ENCODE data around the gene QDPR. TPM values are rescaled to one million over a fixed set of nuclear protein-coding genes. Genes with fewer than 3 reads are reported as not detected.

The QDPR gene
- polyA plus RNA-seq, 2 donors = 5.5 to 16.0 TPM

DNA sequence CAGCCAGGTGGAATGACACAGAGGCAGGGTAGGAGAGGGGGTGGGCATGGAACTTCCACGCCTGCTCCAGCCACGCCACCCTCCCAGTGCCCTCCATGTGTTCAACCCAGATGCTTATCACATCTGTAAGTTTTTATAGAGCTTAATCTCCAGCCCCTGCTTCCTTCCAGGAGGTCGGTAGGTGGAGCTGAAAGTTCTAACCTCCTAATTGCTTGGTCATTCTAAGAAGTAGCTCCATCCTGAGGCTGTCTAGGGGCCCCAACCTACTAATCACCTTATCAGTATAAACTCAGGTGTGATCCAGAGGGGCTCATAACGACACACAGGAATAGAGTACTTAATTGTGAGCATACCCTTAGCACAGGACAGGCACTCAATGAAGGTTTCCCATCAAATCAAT, 18.3 kb downstream of the QDPR start:
- H3K36me3 ChIP-seq (ENCODE audit: control insufficient read depth in 2 of 2, insufficient read depth in 2 of 2, low read length in 1 of 2) = peaks cover 11 to 19% of the 10 kb centered on the region in 2 donors

DNA sequence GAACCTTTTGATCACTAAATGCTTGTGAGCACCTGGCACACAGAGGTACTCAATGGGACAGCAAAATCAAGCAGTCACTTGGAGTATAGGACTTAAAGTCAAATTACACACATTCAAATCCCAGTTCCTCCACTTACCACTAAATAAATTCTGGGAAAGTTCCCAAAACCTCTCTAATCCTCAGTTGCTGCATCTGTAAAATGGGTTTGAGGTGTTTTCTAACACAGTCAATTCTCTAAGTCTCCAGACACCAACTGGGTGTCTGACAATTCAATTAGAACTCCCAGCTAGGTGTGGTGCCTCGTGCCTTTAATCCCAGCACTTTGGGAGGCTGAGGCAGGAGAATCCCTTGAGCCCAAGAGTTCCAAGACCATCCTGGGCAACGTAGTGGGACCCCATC, 19.0 kb downstream of the QDPR start:
- 88 to 93% methylated on average over 2 of the region's 2 CpGs for WGBS, 2 donors
- Histone ChIP-seq H3K4me1 (ENCODE audit: control insufficient read depth in 2 of 2, insufficient read depth in 2 of 2, low read length in 1 of 2) (no peaks in the 10 kb centered on the region), H3K36me3 (ENCODE audit: control insufficient read depth in 2 of 2, insufficient read depth in 2 of 2, low read length in 1 of 2) (peaks cover 12 to 19% of the 10 kb centered on the region in 2 donors), H3K27ac (ENCODE audit: low read depth in 2 of 2, low read length in 1 of 2) (no peak overlapping the region), H3K27me3 (ENCODE audit: control insufficient read depth in 1 of 2, insufficient read depth in 2 of 2, low read length in 2 of 2) (no peaks in the 10 kb centered on the region), H3K9me3 (ENCODE audit: control insufficient read depth in 2 of 2, insufficient read depth in 1 of 2, low read depth in 1 of 2, low read length in 1 of 2) (no peaks in the 10 kb centered on the region), H3K4me3 (ENCODE audit: low read depth in 1 of 2, low read length in 2 of 2) (no peak overlapping the region)

More for the DNA sequence above, 18.3 kb downstream of the QDPR start:
- Histone ChIP-seq H3K9me3 (ENCODE audit: control insufficient read depth in 2 of 2, insufficient read depth in 1 of 2, low read depth in 1 of 2, low read length in 1 of 2) (no peaks in the 10 kb centered on the region), H3K27me3 (ENCODE audit: control insufficient read depth in 1 of 2, insufficient read depth in 2 of 2, low read length in 2 of 2) (no peaks in the 10 kb centered on the region), H3K4me1 (ENCODE audit: control insufficient read depth in 2 of 2, insufficient read depth in 2 of 2, low read length in 1 of 2) (no peaks in the 10 kb centered on the region), H3K4me3 (ENCODE audit: low read depth in 1 of 2, low read length in 2 of 2) (no peak overlapping the region), H3K27ac (ENCODE audit: low read depth in 2 of 2, low read length in 1 of 2) (no peak overlapping the region)
- 82% methylated on average over 4 of the region's 4 CpGs for WGBS, 2 donors

DNA sequence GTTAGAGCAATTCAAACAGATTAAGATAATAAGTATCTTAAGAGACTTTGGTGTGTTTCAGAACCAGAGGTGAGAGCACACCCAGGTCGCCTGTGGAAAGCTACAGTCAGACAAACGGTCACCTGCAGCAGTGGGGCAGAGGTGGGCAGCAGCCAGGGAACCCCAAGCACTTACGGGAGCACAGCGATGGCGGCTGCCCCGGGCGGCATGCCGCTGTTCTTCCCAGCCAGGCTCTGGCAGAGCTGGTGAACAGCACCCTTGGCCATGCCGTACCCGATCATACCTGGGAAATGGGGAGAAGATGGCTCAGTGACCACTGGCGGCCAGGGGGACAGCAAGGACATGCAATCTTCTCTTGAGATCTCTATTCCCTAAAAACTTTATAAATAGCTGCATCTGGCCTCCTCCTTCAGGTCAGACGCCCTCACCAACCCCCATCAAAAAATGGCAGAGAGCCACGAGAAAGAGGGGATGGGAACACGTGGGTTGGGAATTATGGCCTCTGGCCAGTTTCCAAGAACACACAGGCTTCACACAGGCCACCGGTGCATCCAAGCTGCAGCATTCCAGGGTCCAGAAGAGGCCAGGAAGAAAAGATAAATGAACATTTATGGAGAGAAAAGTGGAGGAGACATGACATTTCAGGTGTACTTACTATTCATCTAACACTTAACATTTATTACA, 19.7 kb downstream of the QDPR start:
- H3K27ac ChIP-seq (ENCODE audit: low read depth in 2 of 2, low read length in 1 of 2) = no peak overlapping the region
- 86% methylated on average over 15 of the region's 15 CpGs for WGBS, 2 donors
- no peaks in the 10 kb centered on the region for H3K4me1 ChIP-seq (ENCODE audit: control insufficient read depth in 2 of 2, insufficient read depth in 2 of 2, low read length in 1 of 2)
- peaks cover 12 to 19% of the 10 kb centered on the region in 2 donors for H3K36me3 ChIP-seq (ENCODE audit: control insufficient read depth in 2 of 2, insufficient read depth in 2 of 2, low read length in 1 of 2)
- no peak overlapping the region for H3K4me3 ChIP-seq (ENCODE audit: low read depth in 1 of 2, low read length in 2 of 2)
- no peaks in the 10 kb centered on the region for H3K27me3 ChIP-seq (ENCODE audit: control insufficient read depth in 1 of 2, insufficient read depth in 2 of 2, low read length in 2 of 2)
- H3K9me3 ChIP-seq (ENCODE audit: control insufficient read depth in 2 of 2, insufficient read depth in 1 of 2, low read depth in 1 of 2, low read length in 1 of 2) = no peaks in the 10 kb centered on the region

DNA sequence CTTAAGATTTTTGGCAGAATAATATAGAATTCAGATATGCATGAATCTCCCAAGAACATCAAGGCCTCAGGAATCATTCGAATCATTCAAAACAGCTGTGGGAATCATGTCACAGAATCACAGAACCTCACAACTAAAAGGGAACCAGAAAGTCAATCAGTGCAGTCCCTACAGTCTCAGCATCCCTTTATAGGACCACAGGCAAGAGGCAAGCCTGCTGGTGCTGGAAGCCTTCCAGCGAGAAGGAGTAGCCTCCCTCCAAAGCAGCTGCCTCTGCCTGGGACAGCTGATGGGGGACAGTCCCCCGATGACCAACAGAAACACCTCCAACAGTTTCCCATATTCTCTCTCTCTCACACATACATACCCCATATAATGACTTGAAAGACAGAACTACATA, 20.7 kb downstream of the QDPR start:
- H3K9me3 ChIP-seq (ENCODE audit: control insufficient read depth in 2 of 2, insufficient read depth in 1 of 2, low read depth in 1 of 2, low read length in 1 of 2) = no peaks in the 10 kb centered on the region
- no peak overlapping the region for H3K27ac ChIP-seq (ENCODE audit: low read depth in 2 of 2, low read length in 1 of 2)
- peaks cover 12 to 17% of the 10 kb centered on the region in 2 donors for H3K36me3 ChIP-seq (ENCODE audit: control insufficient read depth in 2 of 2, insufficient read depth in 2 of 2, low read length in 1 of 2)
- no peaks in the 10 kb centered on the region for H3K27me3 ChIP-seq (ENCODE audit: control insufficient read depth in 1 of 2, insufficient read depth in 2 of 2, low read length in 2 of 2)
- WGBS, 2 donors = 93 to 94% methylated on average over 3 of the region's 3 CpGs
- no peaks in the 10 kb centered on the region for H3K4me1 ChIP-seq (ENCODE audit: control insufficient read depth in 2 of 2, insufficient read depth in 2 of 2, low read length in 1 of 2)
- H3K4me3 ChIP-seq (ENCODE audit: low read depth in 1 of 2, low read length in 2 of 2) = no peak overlapping the region

DNA sequence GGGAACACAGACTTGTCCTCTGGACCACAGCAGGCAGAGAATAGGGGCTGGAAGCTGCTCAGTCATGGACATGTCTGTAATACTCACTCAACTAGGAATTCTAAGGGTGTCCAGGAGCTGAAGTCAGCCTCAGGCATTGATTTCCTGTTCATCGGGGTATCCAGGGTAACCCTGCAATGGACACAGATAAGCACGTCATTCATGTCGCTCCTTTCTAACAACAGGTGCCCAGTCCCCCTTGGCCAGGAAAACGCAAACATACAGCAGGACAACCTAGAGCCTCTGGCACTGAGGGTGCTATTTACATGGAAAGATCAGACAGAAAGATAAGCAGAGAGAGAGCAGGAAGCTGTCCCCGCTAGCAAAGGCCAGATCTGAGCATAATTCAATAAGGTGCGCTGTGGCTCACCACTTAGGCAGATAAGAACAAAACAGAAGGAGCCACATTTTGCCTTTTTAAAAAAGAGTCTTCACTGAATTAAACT, 21.3 kb downstream of the QDPR start:
- Histone ChIP-seq H3K27me3 (ENCODE audit: control insufficient read depth in 1 of 2, insufficient read depth in 2 of 2, low read length in 2 of 2) (no peaks in the 10 kb centered on the region), H3K4me1 (ENCODE audit: control insufficient read depth in 2 of 2, insufficient read depth in 2 of 2, low read length in 1 of 2) (no peaks in the 10 kb centered on the region), H3K4me3 (ENCODE audit: low read depth in 1 of 2, low read length in 2 of 2) (no peak overlapping the region), H3K9me3 (ENCODE audit: control insufficient read depth in 2 of 2, insufficient read depth in 1 of 2, low read depth in 1 of 2, low read length in 1 of 2) (no peaks in the 10 kb centered on the region), H3K36me3 (ENCODE audit: control insufficient read depth in 2 of 2, insufficient read depth in 2 of 2, low read length in 1 of 2) (peaks cover 12 to 19% of the 10 kb centered on the region in 2 donors), H3K27ac (ENCODE audit: low read depth in 2 of 2, low read length in 1 of 2) (no peak overlapping the region)
- WGBS, 2 donors = 62 to 82% methylated on average over 6 of the region's 6 CpGs

DNA sequence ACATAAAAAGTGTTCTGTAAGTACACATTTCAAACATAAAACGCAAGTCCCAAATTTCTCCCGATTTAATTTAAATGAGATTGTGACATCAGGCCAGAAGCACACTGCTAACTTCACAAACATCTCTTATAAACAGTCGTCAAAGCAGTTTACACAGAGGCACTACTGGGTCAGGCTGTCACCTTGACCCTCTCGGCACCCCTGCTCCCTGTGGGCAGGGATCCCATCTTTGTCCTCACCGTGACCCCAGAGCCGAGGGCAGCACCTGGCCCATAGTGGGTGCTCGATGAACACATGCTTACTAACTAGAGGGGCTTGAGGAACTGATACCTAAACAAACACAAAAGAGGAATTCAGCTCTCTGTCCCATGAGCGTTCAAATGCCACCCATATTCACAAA, 22.2 kb downstream of the QDPR start:
- Histone ChIP-seq H3K36me3 (ENCODE audit: control insufficient read depth in 2 of 2, insufficient read depth in 2 of 2, low read length in 1 of 2) (peaks cover 12 to 13% of the 10 kb centered on the region in 2 donors), H3K4me1 (ENCODE audit: control insufficient read depth in 2 of 2, insufficient read depth in 2 of 2, low read length in 1 of 2) (no peaks in the 10 kb centered on the region), H3K4me3 (ENCODE audit: low read depth in 1 of 2, low read length in 2 of 2) (no peak overlapping the region), H3K27me3 (ENCODE audit: control insufficient read depth in 1 of 2, insufficient read depth in 2 of 2, low read length in 2 of 2) (no peaks in the 10 kb centered on the region), H3K27ac (ENCODE audit: low read depth in 2 of 2, low read length in 1 of 2) (no peak overlapping the region), H3K9me3 (ENCODE audit: control insufficient read depth in 2 of 2, insufficient read depth in 1 of 2, low read depth in 1 of 2, low read length in 1 of 2) (no peaks in the 10 kb centered on the region)
- WGBS, 2 donors = 80% methylated on average over 8 of the region's 8 CpGs

DNA sequence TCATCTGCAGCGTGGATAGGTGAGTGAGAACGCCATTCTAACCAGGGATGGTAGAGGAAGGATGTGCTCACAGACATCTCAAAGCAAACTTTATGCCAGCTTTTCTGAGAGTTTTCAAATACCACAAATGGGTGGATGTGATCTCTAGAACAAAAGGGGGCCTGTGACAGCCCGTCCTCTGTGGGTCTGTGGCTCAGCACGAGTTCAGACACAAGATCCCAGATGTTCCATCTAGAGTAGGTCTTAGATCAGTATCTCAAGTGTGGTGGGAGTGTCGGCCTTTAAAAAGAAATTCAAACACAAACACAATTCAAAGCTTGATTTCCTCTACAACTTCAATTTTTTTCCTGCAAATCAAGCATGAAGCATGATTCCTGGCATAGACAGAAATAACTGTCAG, 22.8 kb downstream of the QDPR start:
- H3K9me3 ChIP-seq (ENCODE audit: control insufficient read depth in 2 of 2, insufficient read depth in 1 of 2, low read depth in 1 of 2, low read length in 1 of 2) = no peaks in the 10 kb centered on the region
- H3K4me3 ChIP-seq (ENCODE audit: low read depth in 1 of 2, low read length in 2 of 2) = no peak overlapping the region
- peaks cover 12% of the 10 kb centered on the region in 2 donors for H3K36me3 ChIP-seq (ENCODE audit: control insufficient read depth in 2 of 2, insufficient read depth in 2 of 2, low read length in 1 of 2)
- no peak overlapping the region for H3K27ac ChIP-seq (ENCODE audit: low read depth in 2 of 2, low read length in 1 of 2)
- H3K27me3 ChIP-seq (ENCODE audit: control insufficient read depth in 1 of 2, insufficient read depth in 2 of 2, low read length in 2 of 2) = no peaks in the 10 kb centered on the region
- 78 to 80% methylated on average over 5 of the region's 5 CpGs for WGBS, 2 donors
- H3K4me1 ChIP-seq (ENCODE audit: control insufficient read depth in 2 of 2, insufficient read depth in 2 of 2, low read length in 1 of 2) = no peaks in the 10 kb centered on the region

DNA sequence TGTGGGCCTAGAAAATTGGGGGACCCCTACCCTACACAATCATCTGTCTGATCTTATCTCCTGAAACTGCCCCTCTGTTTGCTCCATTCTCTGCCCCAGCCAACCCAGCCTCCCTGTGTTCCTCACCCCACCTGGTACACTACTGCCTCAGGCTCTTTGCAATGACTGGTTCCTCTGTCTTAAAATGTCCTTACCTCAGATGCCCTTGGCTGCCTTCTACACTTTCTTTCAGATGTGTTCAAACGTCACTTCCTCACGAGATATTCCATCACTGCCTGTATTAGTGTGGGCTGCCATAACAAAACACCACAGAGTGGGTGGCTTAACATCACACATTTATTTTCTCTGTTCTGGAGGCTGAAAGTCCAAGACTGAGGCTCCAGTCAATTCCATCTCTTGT, 29.2 kb downstream of the QDPR start:
- Histone ChIP-seq H3K27me3 (ENCODE audit: control insufficient read depth in 1 of 2, insufficient read depth in 2 of 2, low read length in 2 of 2) (no peaks in the 10 kb centered on the region), H3K4me3 (ENCODE audit: low read depth in 1 of 2, low read length in 2 of 2) (no peak overlapping the region), H3K27ac (ENCODE audit: low read depth in 2 of 2, low read length in 1 of 2) (no peak overlapping the region), H3K9me3 (ENCODE audit: control insufficient read depth in 2 of 2, insufficient read depth in 1 of 2, low read depth in 1 of 2, low read length in 1 of 2) (peaks cover 0 to 2% of the 10 kb centered on the region in 2 donors), H3K4me1 (ENCODE audit: control insufficient read depth in 2 of 2, insufficient read depth in 2 of 2, low read length in 1 of 2) (no peaks in the 10 kb centered on the region), H3K36me3 (ENCODE audit: control insufficient read depth in 2 of 2, insufficient read depth in 2 of 2, low read length in 1 of 2) (peaks cover 0 to 4% of the 10 kb centered on the region in 2 donors)
- WGBS, 2 donors = 89 to 90% methylated on average over 2 of the region's 2 CpGs

DNA sequence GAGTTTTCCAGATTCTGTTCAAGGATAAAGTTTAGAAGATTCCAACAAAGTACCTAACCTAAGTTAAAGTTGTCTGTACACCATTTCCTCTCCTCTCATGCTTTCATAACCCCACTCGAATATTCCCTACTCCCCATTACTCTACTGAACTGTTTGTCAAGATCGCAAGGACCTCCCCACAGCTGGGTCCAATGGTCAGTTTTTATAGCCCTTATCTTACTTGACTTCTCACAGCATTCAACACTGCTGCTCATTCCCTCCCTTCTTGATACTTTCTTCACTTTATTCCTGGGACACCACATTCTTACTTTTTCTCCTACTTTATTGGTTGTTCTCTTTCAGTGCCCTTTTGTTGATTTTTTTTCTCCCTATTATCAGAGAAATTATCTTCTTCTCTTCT, 30.9 kb downstream of the QDPR start:
- peaks cover 0 to 2% of the 10 kb centered on the region in 2 donors for H3K9me3 ChIP-seq (ENCODE audit: control insufficient read depth in 2 of 2, insufficient read depth in 1 of 2, low read depth in 1 of 2, low read length in 1 of 2)
- H3K4me3 ChIP-seq (ENCODE audit: low read depth in 1 of 2, low read length in 2 of 2) = no peak overlapping the region
- H3K27ac ChIP-seq (ENCODE audit: low read depth in 2 of 2, low read length in 1 of 2) = no peak overlapping the region
- H3K4me1 ChIP-seq (ENCODE audit: control insufficient read depth in 2 of 2, insufficient read depth in 2 of 2, low read length in 1 of 2) = no peaks in the 10 kb centered on the region
- H3K36me3 ChIP-seq (ENCODE audit: control insufficient read depth in 2 of 2, insufficient read depth in 2 of 2, low read length in 1 of 2) = peaks cover 0 to 2% of the 10 kb centered on the region in 2 donors
- no peaks in the 10 kb centered on the region for H3K27me3 ChIP-seq (ENCODE audit: control insufficient read depth in 1 of 2, insufficient read depth in 2 of 2, low read length in 2 of 2)
- 84 to 95% methylated on average over 2 of the region's 2 CpGs for WGBS, 2 donors

Data from esophagus (tissue), 2 donors.